CD4-positive, alpha-beta T cell treated with Interleukin-17A for 4 hours (primary cell): ENCODE measurements around the gene KRTDAP.

Source experiments
- DNase-seq: peaks from one replicate; pipeline ENCODE4 v3.0.0-alpha.2; 2020; ENCODE audit warnings: mixed read lengths

KRTDAP gene

GRCh38 chr19:35490364-35490763 is at the start of gene KRTDAP:
KRTDAP (minus strand) TSS chr19:35490464; CDS start chr19:35490442, 22 bp downstream.
- no peak for DNase-seq

GRCh38 chr19:35539850-35540249 is 49.6 kb upstream of the KRTDAP start:
- no peak for DNase-seq

GRCh38 chr19:35539314-35539713 is 49.0 kb upstream of the KRTDAP start:
- DNase-seq, result no peak

- DNase-seq, result no peak
Measured at GRCh38 chr19:35534803-35535480, 44.7 kb upstream of the KRTDAP start.

GRCh38 chr19:35533822-35534392 is 43.6 kb upstream of the KRTDAP start:
- DNase-seq, result peak; percentile 44

- DNase-seq, result no peak
Measured at GRCh38 chr19:35533201-35533821, 43.0 kb upstream of the KRTDAP start, which contains the start of gene GAPDHS. GAPDHS (plus strand) TSS chr19:35533456; CDS start chr19:35533528, 72 bp downstream.

GRCh38 chr19:35531291-35531690 is 41.0 kb upstream of the KRTDAP start:
- no peak for DNase-seq

GRCh38 chr19:35529241-35530218 is 39.3 kb upstream of the KRTDAP start:
- no peak for DNase-seq

GRCh38 chr19:35528218-35529038 is 38.2 kb upstream of the KRTDAP start, which contains the start of gene SBSN:
SBSN (minus strand) TSS chr19:35528311; CDS start chr19:35528281, 30 bp downstream.
- DNase-seq, result no peak

GRCh38 chr19:35525873-35526272 is 35.6 kb upstream of the KRTDAP start:
- no peak for DNase-seq

- no peak for DNase-seq
Measured at GRCh38 chr19:35524181-35524837, 34.0 kb upstream of the KRTDAP start.

GRCh38 chr19:35522745-35523327 is 32.6 kb upstream of the KRTDAP start:
- DNase-seq, result no peak

GRCh38 chr19:35521124-35521743 is 31.0 kb upstream of the KRTDAP start:
- no peak for DNase-seq

- DNase-seq, result no peak
Measured at GRCh38 chr19:35519291-35519690, 29.0 kb upstream of the KRTDAP start.

GRCh38 chr19:35518313-35518712 is 28.0 kb upstream of the KRTDAP start:
- no peak for DNase-seq

- DNase-seq, result no peak
Measured at GRCh38 chr19:35517342-35517741, 27.1 kb upstream of the KRTDAP start.

- DNase-seq, result no peak
Measured at GRCh38 chr19:35516310-35516709, 26.0 kb upstream of the KRTDAP start.

- DNase-seq, result no peak
Measured at GRCh38 chr19:35514282-35514809, 24.1 kb upstream of the KRTDAP start.

GRCh38 chr19:35513628-35514281 is 23.5 kb upstream of the KRTDAP start, which contains the start of gene DMKN:
DMKN (minus strand) TSS chr19:35513649; CDS start chr19:35513475, 174 bp downstream.
- no peak for DNase-seq
